Gastroesophageal sphincter (tissue), 4 donors: ENCODE data around the gene FTSJ1. TPM values are rescaled to one million over a fixed set of nuclear protein-coding genes. Genes with fewer than 3 reads are reported as not detected.
"Not testable (repeated sequence)": the region's sequence is repeated elsewhere in the genome, so short reads cannot be mapped to it uniquely, and the experiment has no call there.

ENCODE experiments used
- ATAC-seq: fragments of 150-250 bp; one replicate; pipeline ENCODE4 v1.9.1; 2016; ENCODE audit warnings: mild to moderate bottlenecking, moderate library complexity
- H3K27ac ChIP-seq, 4 donors: fragments of 200-600 bp; sonication (generic) in 3 of 4; 1 replicate in 3 of 4; 2 replicates in 1 of 4; pipeline ENCODE4 v1.5.1; 2016 to 2019
- H3K27me3 ChIP-seq: fragments of 200-600 bp; sonication (generic); one replicate; pipeline ENCODE4 v1.5.1; 2019
- H3K36me3 ChIP-seq, 2 donors: fragments of 200-600 bp; sonication (generic); one replicate each; pipeline ENCODE4 v1.5.1; 2019; ENCODE audit warnings: control low read depth in 1 of 2
- H3K4me1 ChIP-seq, 3 donors: fragments of 200-600 bp; sonication (generic); 1 replicate in 2 of 3; 2 replicates in 1 of 3; pipeline ENCODE4 v1.5.1; 2016 to 2019; ENCODE audit warnings: control low read depth in 2 of 3
- H3K4me3 ChIP-seq, 2 donors: fragments of 200-600 bp; sonication (generic); one replicate each; pipeline ENCODE4 v1.5.1; 2019; ENCODE audit warnings: mild to moderate bottlenecking in 1 of 2, moderate library complexity in 1 of 2
- H3K9me3 ChIP-seq, 3 donors: fragments of 200-600 bp; sonication (generic); one replicate each; pipeline ENCODE4 v1.5.1; 2017 to 2019; ENCODE audit warnings: control low read depth in 2 of 3
- EP300 ChIP-seq: sonication (generic); formaldehyde crosslinking; IDR thresholded peaks from one replicate; pipeline ENCODE4 v1.6.1; 2017; ENCODE audit warnings: antibody characterized with exemption, mild to moderate bottlenecking
- POLR2A ChIP-seq, 2 donors: fragments of 450-650 bp; IDR thresholded peaks; one replicate each; pipeline ENCODE4 v1.6.1; 2017; ENCODE audit warnings: antibody characterized with exemption in 2 of 2, mild to moderate bottlenecking in 2 of 2, moderate library complexity in 1 of 2
- POLR2AphosphoS5 ChIP-seq: sonication (generic); formaldehyde crosslinking; IDR thresholded peaks from one replicate; pipeline ENCODE4 v1.6.1; 2017; ENCODE audit warnings: antibody characterized with exemption
- WGBS, 2 donors: methylation state at CpG; one replicate each; pipeline ENCODE4 v1.1.5; 2018; ENCODE audit warnings: low coverage in 1 of 2; 5-methylcytosine and 5-hydroxymethylcytosine counted together
- total RNA-seq, 4 donors: library from RNA; depleted of rRNA; stranded (reverse); fragments of >200 nt; gene quantifications; one replicate each; pipeline ENCODE4 v1.1.0, GENCODE V29; 2016
- TF ChIP-seq, protein P1 (sequence below), 4 experiments: fragments of 200-600 bp in 2 of 4; fragments of 450-650 bp in 2 of 4; sonication (generic) in 1 of 4; IDR thresholded peaks; one replicate each; pipeline ENCODE4 v1.5.1; 2017 to 2019; ENCODE audit warnings: antibody characterized with exemption in 4 of 4, mild to moderate bottlenecking in 2 of 4, moderate library complexity in 2 of 4

Gene FTSJ1
- total RNA-seq, 4 donors from 2014 or later: 31.1 to 43.0 (median 38.9) TPM

DNA sequence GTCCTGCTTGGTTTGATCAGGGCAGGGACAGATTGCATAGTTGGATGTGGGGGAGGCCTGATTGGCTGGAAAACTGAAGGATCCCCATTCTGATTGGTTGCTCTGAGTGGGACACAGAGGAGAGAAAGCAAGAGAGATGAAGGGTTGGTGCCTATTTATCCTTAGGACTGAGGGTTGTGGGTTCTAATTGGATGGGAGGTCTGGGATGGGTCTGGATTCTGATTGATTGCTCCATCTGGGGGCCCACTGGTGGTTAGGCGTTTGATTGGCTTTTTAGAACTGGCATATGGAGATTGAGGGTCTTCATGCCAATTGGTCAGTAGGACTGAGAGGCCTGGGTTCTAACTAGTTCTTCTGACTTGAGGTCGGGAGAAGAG, 45.0 kb downstream of the FTSJ1 start:
- Histone ChIP-seq H3K27me3 (no peaks in the 10 kb centered on the region), H3K36me3 (peaks cover 0 to 13% of the 10 kb centered on the region in 2 donors), H3K4me1 (peaks cover 0 to 11% (median 0%) of the 10 kb centered on the region in 3 donors), H3K4me3 (peak overlapping the region; percentile 57 to 64), H3K27ac (peak overlapping the region in 3 of 4 donors; percentile 84 to 86 (median 86)), H3K9me3 (no peaks in the 10 kb centered on the region)
- no peak for TF ChIP-seq EP300
- WGBS, 2 donors: 50% methylated on average over 1 of the region's 2 CpGs; no CpG with 5 or more reads in 1 of the 2 donors
- ATAC-seq: no peak

DNA sequence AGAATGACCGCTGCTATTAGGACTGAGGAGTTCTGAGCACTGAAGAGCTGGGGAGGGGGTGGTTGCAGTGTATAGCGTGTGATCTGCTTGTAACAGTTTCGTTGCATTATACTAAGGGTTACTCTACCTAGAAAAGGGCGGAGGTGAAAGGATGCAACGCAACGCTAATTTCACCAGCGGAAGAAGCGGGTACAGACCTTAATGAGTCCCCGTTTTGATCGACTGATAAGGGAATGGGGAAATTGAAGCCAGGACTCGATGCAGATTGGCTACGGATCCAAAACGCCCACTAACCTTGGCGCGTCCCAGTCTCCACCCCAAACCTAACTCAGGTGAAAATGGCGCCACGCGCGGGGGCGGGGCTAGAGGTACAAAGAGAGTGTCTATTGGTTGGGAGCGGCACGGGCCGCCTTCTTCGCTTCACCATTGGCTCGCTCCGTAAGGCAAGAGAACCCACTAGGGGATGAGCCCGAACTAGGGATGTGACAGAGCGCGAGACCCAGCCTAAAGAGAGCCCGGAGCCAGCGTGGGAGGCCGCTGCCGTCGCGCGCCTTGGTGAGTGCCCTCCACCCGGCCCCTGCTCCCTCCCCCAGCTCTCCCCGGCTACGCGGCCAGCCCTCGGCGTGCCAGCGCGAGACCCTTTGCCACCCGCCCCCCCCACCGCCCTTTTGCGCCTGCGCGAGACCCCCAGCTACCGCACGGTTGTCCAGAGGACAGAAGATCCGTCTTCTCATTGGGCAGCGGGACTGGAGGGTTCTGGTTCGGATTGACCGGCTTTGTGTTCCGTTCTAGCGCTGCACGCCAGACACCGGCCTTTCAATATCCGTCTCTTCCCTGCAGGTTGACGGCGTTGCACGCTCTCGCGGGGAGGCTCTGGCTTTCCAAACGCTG, 45.6 kb downstream of the FTSJ1 start, which contains the start of gene EBP:
Gene EBP (plus strand): TSS at position 456 of the 891 bp plus-strand sequence. CDS start 1,964 bp downstream, outside the sequence.
- peak within 1 kb of the TSS; percentile 57 to 64 for H3K4me3 ChIP-seq
- peaks cover 0 to 11% (median 0%) of the 10 kb centered on the region in 3 donors for H3K4me1 ChIP-seq
- no peaks in the 10 kb centered on the region for H3K9me3 ChIP-seq
- peaks cover 0 to 14% of the 10 kb centered on the region in 2 donors for H3K36me3 ChIP-seq
- WGBS, 2 donors: 0 to 30% methylated on average over 9 to 14 of the region's 66 CpGs
- peak within 1 kb of the TSS; percentile 67 to 86 (median 85) for H3K27ac ChIP-seq
- H3K27me3 ChIP-seq: no peaks in the 10 kb centered on the region
- no peak for TF ChIP-seq EP300
- peak; percentile 30 to 44 for TF ChIP-seq POLR2A (IDR thresholded peaks at IDR 0.05)
- TF ChIP-seq, protein P1, sequence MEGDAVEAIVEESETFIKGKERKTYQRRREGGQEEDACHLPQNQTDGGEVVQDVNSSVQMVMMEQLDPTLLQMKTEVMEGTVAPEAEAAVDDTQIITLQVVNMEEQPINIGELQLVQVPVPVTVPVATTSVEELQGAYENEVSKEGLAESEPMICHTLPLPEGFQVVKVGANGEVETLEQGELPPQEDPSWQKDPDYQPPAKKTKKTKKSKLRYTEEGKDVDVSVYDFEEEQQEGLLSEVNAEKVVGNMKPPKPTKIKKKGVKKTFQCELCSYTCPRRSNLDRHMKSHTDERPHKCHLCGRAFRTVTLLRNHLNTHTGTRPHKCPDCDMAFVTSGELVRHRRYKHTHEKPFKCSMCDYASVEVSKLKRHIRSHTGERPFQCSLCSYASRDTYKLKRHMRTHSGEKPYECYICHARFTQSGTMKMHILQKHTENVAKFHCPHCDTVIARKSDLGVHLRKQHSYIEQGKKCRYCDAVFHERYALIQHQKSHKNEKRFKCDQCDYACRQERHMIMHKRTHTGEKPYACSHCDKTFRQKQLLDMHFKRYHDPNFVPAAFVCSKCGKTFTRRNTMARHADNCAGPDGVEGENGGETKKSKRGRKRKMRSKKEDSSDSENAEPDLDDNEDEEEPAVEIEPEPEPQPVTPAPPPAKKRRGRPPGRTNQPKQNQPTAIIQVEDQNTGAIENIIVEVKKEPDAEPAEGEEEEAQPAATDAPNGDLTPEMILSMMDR (IDR thresholded peaks at IDR 0.05): no peak
- TF ChIP-seq POLR2AphosphoS5: peak; percentile 49
- peak; percentile 98 for ATAC-seq

DNA sequence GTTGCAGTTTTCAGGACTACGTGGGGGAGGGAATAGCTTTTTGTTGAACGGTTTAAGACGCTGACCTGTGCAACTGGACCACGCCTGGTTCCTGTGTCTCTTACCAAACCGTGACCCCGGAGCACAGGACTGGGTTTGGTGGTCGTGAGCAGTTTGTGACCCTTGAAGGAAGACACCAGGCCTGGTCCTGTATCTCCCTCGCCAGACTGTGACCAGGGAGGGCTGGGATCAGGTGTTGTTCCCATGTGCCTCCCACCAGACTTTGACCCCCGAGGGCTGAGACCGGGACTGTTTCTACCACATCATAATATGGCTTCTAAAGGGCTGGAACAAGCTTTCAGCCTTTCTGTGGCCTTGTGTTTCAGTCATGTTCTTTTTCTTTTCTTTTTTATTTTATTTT, 46.3 kb downstream of the FTSJ1 start:
- no peak for ATAC-seq
- 0 to 60% methylated on average over 2 to 3 of the region's 10 CpGs for WGBS, 2 donors
- H3K4me1 ChIP-seq: peaks cover 0 to 11% (median 0%) of the 10 kb centered on the region in 3 donors
- TF ChIP-seq POLR2A (IDR thresholded peaks at IDR 0.05) (no peak), POLR2AphosphoS5 (no peak), EP300 (no peak)
- TF ChIP-seq, protein P1 (IDR thresholded peaks at IDR 0.05): no peak
- peak overlapping the region; percentile 57 to 64 for H3K4me3 ChIP-seq
- peaks cover 0 to 14% of the 10 kb centered on the region in 2 donors for H3K36me3 ChIP-seq
- H3K9me3 ChIP-seq: no peaks in the 10 kb centered on the region
- peak overlapping the region in 3 of 4 donors; percentile 84 to 86 (median 86) for H3K27ac ChIP-seq
- no peaks in the 10 kb centered on the region for H3K27me3 ChIP-seq

- TF ChIP-seq POLR2AphosphoS5: no peak
- no peak for TF ChIP-seq POLR2A (IDR thresholded peaks at IDR 0.05)
- H3K4me1 ChIP-seq: peaks cover 0 to 11% (median 0%) of the 10 kb centered on the region in 3 donors
- H3K27ac ChIP-seq: no peak overlapping the region
- no peaks in the 10 kb centered on the region for H3K9me3 ChIP-seq
- 94 to 100% methylated on average over 5 to 7 of the region's 12 CpGs for WGBS, 2 donors
- peaks cover 0 to 26% of the 10 kb centered on the region in 2 donors for H3K36me3 ChIP-seq
- H3K4me3 ChIP-seq: no peak overlapping the region
- ATAC-seq: no peak
- no peaks in the 10 kb centered on the region for H3K27me3 ChIP-seq
Measured at GRCh38 chrX:48523682-48524081, 47.7 kb downstream of the FTSJ1 start.

- WGBS, 2 donors: 84 to 85% methylated on average over 4 to 5 of the region's 8 CpGs
- not testable (repeated sequence) for H3K27ac ChIP-seq, ATAC-seq, H3K9me3 ChIP-seq, H3K27me3 ChIP-seq, H3K4me3 ChIP-seq
- Histone ChIP-seq H3K36me3 (peaks cover 0 to 28% of the 10 kb centered on the region in 2 donors), H3K4me1 (peaks cover 0 to 11% (median 0%) of the 10 kb centered on the region in 3 donors)
Measured at GRCh38 chrX:48525853-48526252, 49.9 kb downstream of the FTSJ1 start.

GRCh38 chrX:48530736-48531135, 54.7 kb downstream of the FTSJ1 start:
- no peak for ATAC-seq
- TF ChIP-seq POLR2AphosphoS5 (no peak), POLR2A (IDR thresholded peaks at IDR 0.05) (no peak), EP300 (no peak)
- TF ChIP-seq, protein P1 (IDR thresholded peaks at IDR 0.05): no peak
- Histone ChIP-seq H3K27me3 (no peaks in the 10 kb centered on the region), H3K9me3 (no peaks in the 10 kb centered on the region), H3K36me3 (peaks cover 0 to 28% of the 10 kb centered on the region in 2 donors), H3K27ac (no peak overlapping the region), H3K4me1 (no peaks in the 10 kb centered on the region), H3K4me3 (no peak overlapping the region)
- 63 to 92% methylated on average over 2 to 3 of the region's 3 CpGs for WGBS, 2 donors
